CD4-positive, alpha-beta T cell treated with Interferon alpha-2 for 1 hour (primary cell): ENCODE results near the gene GHR.

ENCODE experiments used
- DNase-seq, 2 donors: peaks; one replicate each; pipeline ENCODE4 v3.0.0-alpha.2; 2020 to 2022

The GHR gene

DNA sequence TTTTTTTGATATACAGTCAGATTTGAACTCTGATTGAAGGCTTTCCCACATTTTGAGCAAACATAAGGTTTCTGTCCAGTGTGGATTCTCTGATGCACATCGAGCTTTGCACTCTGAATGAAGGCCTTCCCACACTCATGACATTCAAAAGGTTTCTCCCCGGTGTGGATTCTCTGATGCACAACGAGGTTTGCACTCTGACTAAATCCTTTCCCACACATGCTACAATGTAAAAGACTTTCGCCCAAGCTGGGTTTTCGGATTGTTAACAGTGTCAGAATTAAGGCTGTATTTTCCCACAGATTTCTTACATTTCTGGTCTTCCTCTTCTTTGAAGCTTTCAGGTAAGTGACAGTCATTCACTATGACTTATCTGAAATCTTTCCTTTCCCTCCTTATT is 44.3 kb downstream of the GHR start:
- no peak for DNase-seq

DNA sequence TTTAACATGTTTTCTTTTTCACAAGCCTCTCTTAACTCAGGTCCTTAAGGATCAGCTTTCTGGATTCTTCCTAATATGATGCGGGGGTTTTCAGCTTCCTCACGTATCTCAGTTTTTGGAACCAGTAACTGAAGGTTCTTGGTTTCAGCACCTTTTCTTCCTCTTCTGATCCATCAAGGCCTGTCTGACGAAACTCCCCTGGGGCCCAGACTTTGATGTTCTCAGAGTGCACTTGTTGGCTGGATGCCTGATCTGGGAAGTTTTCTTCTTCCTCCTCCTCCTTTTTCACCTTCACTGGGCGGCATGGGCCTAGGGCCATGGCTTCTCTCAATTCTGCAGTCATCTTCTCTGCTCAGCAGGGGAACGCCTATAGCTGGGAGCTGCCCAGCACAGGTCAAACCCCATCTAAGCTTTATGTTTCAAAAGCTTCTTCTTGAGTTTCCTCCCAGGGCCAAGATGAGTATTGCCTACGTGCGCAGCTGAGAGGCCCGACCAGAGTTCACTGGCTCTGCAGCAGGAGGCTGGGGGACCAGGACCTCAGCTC is 44.8 kb downstream of the GHR start:
- DNase-seq: no peak

DNA sequence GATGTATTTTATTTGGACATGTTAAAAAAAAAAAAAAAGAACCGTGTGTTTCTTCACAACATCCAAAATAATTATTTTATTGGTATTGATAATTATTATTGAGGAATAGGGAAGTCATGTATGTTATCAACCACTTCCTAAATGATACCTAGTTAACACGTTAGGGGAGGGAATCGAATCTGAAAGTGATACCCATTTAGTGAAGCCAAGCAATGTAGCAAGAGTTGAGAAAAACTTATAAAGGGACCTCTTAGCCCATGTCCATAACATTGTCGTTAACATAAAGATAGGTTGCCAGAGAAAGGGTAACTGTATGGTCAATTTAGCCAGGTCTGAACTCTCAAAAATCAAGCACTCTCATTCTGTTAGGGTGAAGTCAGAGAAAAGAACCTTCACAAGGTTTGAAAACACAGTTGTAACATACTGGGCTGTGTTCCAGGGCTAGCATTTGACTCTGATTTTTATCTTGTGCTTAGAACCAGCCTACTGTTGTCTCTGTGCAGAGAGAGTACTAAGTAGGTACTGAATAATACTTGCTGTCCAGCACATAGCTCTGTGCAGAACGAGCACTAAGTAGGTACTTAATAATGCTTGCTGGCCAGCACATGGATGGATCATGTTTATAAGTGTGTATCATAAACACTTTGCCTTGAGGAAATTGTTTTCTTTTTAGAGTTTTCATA is 60.4 kb downstream of the GHR start:
- DNase-seq: no peak

DNA sequence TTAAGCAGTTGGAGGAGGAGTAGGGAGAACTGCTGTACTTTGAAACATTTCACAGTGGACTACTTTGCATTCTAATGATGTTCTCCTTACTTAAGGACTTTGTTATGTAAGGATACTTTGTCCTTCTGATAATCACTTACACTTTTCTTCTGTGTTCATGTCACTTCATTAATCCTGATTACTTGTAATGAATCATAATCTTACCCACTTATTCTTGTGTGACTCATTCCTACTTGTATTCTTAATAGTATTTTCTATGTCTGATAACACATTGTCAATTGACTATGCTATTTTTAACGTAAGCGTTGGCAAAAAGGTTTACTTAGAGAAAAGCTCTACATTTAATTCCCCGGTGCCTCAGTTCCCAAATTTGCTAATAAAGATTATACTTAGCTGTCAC is 63.8 kb downstream of the GHR start:
- no peak for DNase-seq

DNA sequence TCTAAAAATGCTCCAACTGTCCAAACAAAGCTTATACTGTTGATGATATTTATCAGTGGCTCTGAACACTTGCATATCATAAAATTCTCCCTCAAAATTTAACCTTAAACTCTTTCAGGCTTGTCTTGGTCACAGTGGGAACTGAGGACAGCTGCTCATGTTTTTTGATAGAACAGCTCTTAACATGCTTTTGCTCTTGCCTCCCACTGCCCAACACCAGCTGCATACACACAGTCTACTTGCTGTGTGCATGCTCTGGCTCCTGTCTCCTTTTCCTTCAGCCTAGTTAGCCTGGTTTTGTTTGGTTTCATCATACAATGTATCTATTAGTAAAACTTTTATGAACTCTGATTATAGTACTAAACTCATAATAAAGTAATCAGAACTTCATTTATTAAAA is 64.6 kb downstream of the GHR start:
- no peak for DNase-seq

DNA sequence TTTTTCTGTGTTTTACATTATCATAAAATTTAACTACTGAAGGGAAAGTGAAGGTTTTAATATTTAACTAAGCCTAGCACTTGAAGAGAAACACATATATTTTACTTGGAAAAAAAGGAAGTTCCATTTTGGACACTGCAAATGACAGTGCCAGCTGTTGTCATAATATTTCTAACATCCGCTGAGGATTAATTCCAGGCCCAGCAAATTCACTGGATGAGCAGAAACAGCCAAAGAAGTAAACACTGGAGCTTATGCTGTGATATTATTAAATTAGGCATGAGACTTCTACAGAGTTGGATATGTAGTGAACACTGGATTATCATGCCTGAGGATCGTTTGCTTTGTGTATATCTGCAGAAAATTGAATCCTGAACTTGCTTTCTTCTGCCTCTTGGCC is 67.6 kb downstream of the GHR start:
- DNase-seq: no peak

DNA sequence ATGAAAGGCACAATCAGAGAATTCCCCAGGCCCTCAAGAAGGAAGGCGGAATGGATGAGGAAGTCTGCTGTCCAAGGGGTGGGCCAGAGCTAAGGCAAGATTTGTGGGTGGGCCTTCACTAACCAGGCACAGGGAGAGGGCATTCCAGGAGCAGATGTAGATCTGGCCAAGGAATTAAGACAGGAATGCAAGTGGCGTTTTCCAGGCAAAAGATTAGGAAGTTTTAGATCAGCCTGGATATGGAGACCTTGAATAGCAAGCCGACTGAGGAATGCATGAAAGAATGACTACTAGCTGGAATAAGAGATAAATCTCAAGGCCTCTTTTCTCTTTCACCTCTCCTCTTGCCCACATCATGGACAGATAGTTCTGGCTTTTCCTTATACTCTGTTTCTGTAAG is 68.5 kb downstream of the GHR start:
- no peak for DNase-seq

DNA sequence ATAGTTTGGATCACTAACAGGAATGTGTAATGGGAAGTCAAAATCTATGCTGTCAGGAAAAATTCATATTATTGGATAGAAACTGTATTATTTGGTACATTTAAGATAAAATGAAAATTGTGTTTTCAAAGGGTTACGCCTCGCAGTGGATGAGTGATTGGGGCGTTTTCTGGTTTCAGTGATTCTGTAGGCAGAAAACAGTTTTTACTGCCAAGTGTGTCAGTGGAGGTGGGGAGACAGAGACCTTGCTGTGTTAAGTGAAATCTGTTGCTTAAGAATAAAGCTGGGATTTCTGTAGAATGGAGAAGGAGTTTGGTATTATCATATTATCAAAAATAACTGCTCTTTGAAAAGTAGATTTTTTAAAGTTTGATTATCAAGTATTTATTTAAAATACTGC is 69.7 kb downstream of the GHR start:
- no peak for DNase-seq

DNA sequence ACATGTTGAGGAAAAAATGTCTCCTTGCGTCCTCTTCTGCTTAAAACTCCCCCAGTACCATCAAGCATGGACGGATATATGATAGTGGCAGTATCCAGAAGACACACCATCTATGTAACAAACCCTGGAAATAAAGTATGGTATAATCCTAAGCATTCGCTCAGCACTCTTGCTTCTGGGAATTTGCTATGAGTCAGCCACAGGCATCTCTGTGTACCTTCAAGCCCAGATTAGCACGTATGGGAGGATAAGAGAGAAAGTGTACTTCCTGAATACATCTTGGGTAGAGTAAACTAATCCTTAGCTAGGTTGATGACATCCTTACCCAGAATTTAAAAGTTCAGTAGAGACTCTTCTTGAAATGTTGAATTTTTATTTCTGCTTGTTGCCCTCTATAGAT is 71.2 kb downstream of the GHR start:
- DNase-seq: no peak

DNA sequence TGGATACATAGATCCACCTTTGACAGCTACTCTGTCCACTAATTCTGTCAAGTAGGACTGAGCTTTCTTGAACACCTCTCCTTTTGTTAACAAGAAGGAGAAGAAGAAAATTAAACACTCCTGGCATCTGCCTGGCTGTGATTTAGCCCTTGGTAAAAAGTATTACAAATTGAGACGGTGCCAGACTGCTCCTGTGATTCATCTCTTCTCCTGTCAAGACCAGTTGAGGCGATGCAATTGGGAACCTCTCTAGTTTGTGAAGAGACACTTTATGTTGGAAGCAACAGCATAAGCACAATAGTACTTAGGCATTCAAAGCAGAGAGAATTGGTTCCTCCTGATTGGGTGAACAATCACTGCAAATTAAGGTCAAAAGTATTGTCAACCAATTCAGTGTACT is 72.7 kb downstream of the GHR start:
- DNase-seq: no peak

DNA sequence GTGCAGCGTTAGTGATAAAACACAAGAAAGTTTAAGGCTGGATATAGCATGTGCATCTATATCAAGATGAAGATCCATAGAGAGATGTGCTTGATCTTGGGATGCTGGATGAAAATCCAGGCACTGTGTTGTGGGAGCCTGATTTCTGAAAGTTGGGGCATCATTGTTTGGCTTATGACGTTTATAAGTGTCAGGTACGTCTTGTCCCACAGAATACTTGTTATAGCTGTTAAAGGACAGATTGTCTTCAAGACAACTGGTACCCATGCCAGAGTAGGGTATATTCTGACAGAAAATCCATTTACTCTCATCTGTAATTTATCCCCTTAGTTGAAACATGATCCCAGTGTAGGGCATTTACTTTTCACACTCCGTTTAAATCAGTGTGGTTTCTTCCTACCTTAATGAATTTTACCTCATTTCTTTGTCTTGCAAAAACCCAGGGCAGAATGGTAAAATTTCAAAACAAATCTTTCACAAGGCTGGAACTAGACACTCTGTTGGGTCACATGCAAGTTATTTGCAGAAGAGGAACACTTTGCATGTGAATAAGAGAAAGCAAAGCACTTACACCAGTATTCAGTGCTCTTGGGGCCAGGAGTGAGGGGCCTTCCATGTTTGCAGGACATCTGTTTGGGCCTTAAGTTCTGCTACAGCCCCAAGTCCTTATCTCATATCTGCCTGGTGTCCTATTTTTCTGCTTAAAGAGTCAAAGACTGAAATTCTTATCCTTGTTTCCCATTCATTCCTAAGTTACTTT is 73.3 kb downstream of the GHR start:
- no peak for DNase-seq

DNA sequence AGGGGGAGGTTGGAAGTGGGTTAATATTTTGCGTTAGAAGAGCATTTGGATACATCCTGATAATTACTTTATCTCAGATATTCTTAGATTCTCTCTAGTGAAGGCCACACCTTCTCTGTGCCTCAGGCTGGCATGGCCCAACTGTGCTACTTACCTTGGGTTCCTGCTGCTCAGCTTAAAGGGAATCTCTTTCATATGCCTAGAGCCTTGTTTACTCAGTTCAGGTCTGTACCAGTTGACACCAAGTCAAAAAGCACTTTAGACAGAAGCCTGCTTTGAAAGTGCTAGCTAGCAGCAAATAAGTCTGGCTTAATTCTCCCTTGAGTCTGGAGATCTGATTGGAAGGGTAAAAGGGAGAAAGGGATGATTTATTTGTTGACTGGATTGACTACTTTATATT is 74.8 kb downstream of the GHR start:
- no peak for DNase-seq

DNA sequence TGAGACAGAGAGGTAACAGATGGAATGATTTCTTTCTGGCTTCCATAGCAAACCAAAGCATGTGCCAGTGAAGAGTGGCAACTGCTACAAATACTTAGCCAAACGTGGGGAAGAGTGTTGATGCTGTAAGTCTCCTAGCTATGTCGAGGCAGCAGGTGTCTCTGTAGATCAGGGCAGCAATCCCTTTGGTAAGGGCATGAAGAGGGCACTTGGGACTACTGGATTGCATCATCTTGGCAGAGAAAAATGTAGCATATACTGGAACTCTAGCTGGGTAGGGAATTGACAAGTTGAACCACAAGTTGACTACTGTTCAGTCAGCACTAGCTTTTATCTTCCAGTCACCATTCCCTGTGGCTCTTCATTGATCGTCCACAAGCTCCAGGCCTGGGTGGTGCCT is 75.8 kb downstream of the GHR start:
- DNase-seq: no peak

DNA sequence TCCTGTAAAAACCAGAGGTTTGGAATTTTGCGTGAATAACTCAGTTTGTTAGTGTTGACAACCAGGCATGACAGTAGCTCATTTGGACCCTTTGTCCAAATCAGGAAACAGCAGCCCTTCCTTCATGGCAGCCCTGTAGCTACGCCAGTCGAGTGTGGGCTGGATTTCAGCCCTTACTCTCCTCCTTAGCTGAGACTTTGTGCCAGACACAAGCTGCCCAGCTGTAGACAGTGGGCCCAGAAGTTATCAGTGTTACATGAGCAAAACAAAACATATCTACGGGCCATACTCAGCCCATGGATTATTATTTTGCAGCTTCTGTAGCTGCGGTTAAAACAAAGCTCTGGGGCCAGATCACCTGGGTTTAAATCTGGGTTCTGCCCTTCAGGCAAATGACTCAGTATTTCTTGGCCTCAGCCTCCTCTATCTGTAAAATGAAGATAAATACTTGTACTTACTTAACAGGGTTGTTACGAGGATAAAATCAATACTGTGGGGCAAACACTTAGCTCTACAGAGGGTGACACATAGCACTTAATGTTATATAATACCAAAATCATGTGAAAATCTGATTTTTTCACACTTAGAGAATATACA is 76.9 kb downstream of the GHR start:
- DNase-seq: no peak

DNA sequence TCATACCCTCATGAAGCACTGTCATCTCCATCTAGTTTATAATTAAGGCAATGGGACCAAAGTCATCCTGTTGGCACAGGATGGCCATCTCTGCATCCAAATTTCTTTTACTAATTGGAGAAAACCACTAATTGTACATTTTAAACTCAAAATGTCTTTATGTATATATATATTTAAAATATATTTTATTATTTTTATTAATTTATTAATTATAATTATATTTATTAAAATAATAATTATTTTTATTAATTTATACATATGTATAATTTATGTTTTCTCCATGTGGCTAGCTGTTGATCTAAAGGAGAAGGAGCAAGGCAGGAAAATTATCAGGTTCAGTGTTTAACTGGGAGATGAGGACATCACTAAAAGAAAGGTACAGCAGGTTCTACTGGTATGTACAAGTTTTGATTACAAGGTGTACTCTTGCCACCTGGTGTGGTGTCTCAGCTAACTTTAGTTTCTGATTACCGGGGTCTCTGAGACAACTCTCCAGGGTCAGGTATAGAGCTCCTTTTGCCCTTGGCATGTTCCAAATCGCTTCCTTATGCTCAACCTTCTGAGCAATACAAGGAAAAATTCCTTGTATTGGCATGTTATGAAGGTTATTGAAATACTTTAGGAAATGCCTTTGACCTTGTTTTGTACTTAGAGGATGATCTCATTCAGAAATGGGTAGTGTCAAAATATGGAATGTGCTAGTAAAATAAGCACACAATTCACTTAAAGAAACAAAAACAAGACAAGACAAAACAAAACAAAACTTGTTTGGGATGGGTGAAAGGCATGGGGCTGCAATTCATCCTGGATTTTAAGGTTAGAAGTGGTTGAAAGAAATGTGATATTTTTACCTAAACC is 79.6 kb downstream of the GHR start:
- DNase-seq: no peak

DNA sequence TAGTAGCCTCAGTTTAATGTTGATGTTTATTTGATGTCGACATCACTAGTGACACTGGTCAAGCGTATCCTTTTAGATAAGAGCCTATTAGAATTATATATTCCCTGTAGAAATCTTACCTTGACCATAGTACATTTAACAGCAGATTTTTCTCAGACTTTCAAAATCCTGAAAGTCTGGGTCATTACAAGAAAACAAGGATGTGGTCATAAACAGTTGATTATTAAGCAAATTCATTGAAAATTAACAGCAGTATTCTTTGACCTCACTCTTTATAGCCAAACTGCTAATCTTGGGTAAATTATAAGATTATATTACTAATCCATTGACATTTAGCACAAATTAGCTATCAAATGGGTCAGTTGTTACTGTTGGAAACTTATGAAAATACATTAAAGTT is 83.4 kb downstream of the GHR start:
- DNase-seq: no peak

DNA sequence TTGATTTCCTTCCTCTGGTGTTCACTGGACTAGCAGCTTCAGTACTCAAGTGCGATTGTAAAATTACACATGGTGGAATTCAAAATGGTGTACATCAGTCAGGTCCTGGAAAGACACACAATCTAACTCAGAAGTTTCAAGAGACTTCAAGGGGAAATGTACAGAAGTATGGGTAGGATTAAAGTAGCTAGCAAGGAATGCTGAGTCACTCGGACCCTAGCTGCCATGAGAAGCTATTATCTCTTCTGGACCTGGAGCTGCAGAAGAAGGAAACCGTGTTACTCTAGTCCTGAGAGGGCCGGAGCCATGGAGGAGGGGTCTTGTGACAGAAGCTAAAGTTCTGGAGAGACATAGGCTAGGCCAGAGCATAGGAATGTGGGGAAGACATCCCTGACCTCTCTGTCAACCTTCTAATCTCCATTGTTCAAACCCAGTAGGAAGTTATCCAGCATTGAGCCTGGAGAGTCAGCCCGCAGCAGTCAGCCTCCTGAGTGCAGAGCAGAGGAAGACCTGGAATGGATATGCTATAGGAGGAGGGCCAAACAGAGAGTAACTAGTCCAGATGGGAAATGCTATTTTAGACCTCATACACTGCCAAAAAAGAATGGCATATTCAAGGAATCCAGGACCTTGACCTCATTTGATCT is 84.3 kb downstream of the GHR start:
- DNase-seq: no peak

DNA sequence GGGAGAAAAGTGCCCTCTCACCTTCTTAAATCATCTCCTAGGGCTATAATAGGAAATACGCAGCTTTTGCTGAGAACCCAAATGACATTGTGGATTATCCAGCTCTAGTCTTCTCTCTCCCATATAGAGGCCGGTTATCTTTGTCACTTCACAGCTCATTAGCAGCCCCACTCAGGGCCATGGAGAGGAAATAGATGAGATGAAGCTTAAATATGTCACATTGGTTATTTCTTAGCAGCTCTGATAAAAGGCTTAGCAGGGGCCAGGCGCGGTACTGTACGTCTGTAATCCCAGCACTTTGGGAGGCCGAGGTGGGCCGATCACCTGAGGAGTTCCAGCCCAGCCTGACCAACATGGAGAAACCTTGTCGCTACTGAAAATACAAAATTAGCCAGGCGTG is 90.0 kb downstream of the GHR start:
- DNase-seq: no peak

DNA sequence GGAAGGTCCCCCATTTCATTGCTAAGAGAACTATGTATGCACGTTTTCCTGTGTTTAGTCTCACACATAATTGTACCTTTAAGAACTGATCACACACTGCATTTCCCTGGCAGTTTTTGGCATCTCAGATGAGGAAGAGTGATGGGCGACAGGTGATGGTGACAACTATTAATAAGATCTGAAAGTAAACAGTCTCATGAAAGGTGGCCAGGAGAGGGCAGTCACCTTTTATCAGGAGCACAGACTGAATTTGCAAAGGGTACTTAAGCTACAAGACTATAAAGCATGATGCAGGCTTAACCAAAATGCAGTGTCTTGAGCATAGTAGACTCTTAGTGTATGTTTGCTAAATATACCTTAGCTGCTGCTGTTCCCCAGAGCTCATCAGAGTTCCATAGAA is 91.5 kb downstream of the GHR start:
- no peak for DNase-seq

DNA sequence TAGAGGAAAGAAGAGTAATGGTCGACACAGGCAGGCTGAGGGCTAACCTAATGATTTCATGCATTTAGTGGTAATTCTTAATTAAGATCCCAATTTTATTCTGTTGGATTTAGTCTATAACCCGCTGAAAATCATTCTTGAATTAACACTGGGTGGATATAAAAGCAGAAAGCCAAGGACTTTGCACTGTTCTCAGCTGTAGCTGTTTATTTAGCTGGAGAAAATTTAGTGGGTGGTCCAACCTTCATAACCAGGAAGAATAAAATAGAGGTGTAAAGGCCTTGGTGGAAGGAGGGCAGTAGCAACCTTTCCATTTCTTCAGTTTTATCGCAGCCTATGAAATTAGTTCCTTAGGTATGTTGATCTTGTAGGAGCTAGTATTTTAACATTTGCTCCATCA is 92.3 kb downstream of the GHR start:
- DNase-seq: no peak

DNA sequence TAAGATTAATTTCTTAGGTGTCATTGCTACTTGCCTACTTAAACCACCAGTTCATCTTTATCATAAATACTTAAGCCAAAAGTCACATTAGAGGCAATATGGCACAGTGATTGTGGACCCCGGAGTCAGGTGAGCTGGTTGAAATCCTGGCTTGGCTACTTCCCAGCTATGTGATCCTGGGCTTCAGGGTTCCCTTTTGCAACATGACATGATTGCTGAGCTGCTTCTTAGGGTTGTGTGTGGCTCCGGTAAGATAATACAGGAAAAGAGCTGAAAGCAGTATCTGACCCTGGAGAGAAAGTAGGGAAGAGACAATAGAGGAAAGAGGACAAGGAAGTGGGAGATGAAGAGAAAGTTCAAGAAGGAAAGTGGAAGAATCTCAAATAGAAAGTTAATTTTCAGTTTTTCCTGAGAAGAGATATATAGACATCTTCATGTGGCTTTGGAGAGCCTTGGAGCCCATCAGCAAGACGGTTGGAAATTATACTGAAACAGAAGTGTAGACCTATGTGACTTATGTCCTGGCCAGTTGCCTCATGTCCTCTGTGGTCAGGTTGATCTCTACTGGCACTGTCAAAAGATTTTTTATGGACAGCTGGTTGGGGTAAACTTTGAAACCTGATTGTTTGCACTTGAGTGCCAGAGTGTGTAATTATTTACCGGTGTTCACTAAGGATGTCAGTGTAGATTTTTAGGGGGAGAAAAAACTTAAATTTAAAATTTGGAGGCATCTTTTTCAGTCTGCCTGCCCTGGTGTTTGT is 93.2 kb downstream of the GHR start:
- DNase-seq: no peak

DNA sequence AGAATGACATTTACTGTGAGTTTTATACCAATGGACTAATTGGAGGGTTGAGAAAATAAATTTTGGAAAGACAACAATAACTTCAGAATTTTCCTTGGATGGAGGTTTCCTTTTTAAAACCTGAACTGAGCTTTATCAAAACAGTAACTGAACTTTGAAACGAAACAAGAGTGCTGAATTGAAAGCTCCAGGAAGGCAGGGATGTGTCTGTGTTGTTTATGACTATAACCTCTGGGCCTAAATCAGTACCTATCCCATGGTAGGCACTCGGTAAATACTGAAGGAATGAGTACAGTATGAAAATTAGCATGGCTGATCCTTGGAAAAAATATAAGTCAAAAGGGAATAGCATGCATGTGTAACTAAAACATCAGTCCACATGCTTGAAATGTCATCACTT is 93.9 kb downstream of the GHR start:
- DNase-seq: no peak
